ENCODE measurements around the gene SLCO2B1. TPM values are rescaled to one million over a fixed set of nuclear protein-coding genes. Genes with fewer than 3 reads are reported as not detected.

Gene SLCO2B1
- total RNA-seq, 1 experiment from 2014 or later, result not detected

DNA sequence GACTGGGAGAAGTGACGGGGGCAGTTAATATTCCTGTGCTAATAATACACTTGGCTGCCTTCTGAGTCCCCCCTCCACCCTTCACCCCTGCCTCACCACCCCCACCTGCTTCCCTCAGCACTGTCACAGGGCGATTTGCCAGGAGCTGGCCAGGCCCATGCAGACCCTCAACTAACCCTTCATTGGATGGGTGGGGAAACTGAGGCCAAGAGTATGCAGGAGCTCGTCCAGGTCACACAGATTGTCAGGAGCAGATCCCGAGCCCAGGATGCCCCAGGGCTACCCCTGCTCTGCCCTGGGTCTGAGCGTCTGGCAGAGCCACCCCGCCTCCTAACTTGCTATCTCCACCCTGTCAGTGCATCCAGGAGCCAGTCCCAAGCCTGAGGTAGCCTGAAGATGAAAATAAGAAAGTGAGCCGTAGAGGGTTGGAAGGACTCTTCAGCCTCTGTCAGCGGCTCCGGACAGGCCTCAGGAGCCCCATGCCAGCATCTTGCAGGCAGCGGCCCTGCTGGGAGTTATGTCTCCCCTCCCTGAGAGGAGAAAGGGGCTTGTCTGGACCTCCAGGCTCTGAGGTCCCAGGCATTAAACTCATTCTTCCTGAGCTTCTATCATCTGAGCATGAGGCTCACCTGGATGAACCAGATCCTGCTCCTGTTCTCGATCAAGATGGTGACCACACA lies 95.9 kb downstream of the SLCO2B1 start:
- H3K18ac ChIP-seq (ENCODE audit: insufficient read length, low read depth, low read length), result no peak overlapping the region
- H2AFZ ChIP-seq (ENCODE audit: low read length), result no peak overlapping the region
- peaks cover 44% of the 10 kb centered on the region for H3K27me3 Mint-ChIP-seq (ENCODE audit: low read depth)
- no peaks in the 10 kb centered on the region for H4K20me1 ChIP-seq (ENCODE audit: control insufficient read depth, insufficient read depth, insufficient read length)
- H3K14ac ChIP-seq (ENCODE audit: insufficient read depth, low read length), result no peak overlapping the region
- H2BK5ac ChIP-seq (ENCODE audit: insufficient read length, low read length), result no peak overlapping the region
- no peak overlapping the region for H2BK120ac ChIP-seq (ENCODE audit: low read depth, low read length, poor library complexity, severe bottlenecking)
- no peak overlapping the region for H3K4ac ChIP-seq (ENCODE audit: low read depth, low read length)
- no peak overlapping the region for H2AK5ac ChIP-seq (ENCODE audit: insufficient read length, low read length)
- no peak overlapping the region for H4K91ac ChIP-seq (ENCODE audit: insufficient read length, low read depth, low read length)
- H3K4me3 Mint-ChIP-seq, result no peak overlapping the region
- no peak overlapping the region for H4K5ac ChIP-seq (ENCODE audit: insufficient read length, low read depth, low read length)
- no peak overlapping the region for H3T11ph ChIP-seq (ENCODE audit: low read length)
- no peak overlapping the region for H3K9ac ChIP-seq (ENCODE audit: extremely low read depth, insufficient read length, low read length)
- H3K23ac ChIP-seq (ENCODE audit: insufficient read length, low read depth, low read length), result no peak overlapping the region
- H2BK20ac ChIP-seq (ENCODE audit: low read depth, low read length, poor library complexity, severe bottlenecking), result no peak overlapping the region
- H3K79me2 ChIP-seq (ENCODE audit: insufficient read depth, low read length), result no peaks in the 10 kb centered on the region
- no peaks in the 10 kb centered on the region for H3K9me3 Mint-ChIP-seq
- H3K27ac Mint-ChIP-seq, result no peak overlapping the region
- no peaks in the 10 kb centered on the region for H3K79me1 ChIP-seq (ENCODE audit: insufficient read depth, low read depth, low read length, poor library complexity, severe bottlenecking)
- peaks cover 5% of the 10 kb centered on the region for H3K23me2 ChIP-seq (ENCODE audit: insufficient read length, low read depth, low read length, poor library complexity, severe bottlenecking)
- peak; percentile 15 for DNase-seq
- no peak overlapping the region for H3K56ac ChIP-seq (ENCODE audit: insufficient read length, low read depth, low read length)
- no peak overlapping the region for H3K27ac ChIP-seq (ENCODE audit: insufficient read length, low read depth, low read length)
- no peaks in the 10 kb centered on the region for H3K9me3 ChIP-seq (ENCODE audit: control insufficient read depth, low read depth, low read length)
- H3K36me3 Mint-ChIP-seq (ENCODE audit: insufficient read depth in 1 of 3, low read depth in 3 of 3), result no peaks in the 10 kb centered on the region; a peak in 1 of 7 replicates
- H2BK12ac ChIP-seq (ENCODE audit: insufficient read length, low read depth, low read length), result no peak overlapping the region
- H4K8ac ChIP-seq (replicated peaks; ENCODE audit: insufficient read length, low read depth, low read length), result no peak overlapping the region
- TF ChIP-seq, protein P1, sequence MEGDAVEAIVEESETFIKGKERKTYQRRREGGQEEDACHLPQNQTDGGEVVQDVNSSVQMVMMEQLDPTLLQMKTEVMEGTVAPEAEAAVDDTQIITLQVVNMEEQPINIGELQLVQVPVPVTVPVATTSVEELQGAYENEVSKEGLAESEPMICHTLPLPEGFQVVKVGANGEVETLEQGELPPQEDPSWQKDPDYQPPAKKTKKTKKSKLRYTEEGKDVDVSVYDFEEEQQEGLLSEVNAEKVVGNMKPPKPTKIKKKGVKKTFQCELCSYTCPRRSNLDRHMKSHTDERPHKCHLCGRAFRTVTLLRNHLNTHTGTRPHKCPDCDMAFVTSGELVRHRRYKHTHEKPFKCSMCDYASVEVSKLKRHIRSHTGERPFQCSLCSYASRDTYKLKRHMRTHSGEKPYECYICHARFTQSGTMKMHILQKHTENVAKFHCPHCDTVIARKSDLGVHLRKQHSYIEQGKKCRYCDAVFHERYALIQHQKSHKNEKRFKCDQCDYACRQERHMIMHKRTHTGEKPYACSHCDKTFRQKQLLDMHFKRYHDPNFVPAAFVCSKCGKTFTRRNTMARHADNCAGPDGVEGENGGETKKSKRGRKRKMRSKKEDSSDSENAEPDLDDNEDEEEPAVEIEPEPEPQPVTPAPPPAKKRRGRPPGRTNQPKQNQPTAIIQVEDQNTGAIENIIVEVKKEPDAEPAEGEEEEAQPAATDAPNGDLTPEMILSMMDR (conservative IDR thresholded peaks at IDR 0.05), result no peak
- H3K4me1 ChIP-seq (ENCODE audit: insufficient read depth, low read length), result no peaks in the 10 kb centered on the region; the same call in 1 of the 2 replicates
- WGBS (ENCODE audit: extremely low coverage, insufficient read length, low lambda C conversion rate), result no CpG with 5 or more reads among the region's 11 CpGs
- H3K27me3 ChIP-seq (ENCODE audit: insufficient read depth, low read length), result peaks cover 18% of the 10 kb centered on the region; the same call in 1 of the 2 replicates
- H2BK15ac ChIP-seq (ENCODE audit: low read depth, low read length), result no peak overlapping the region
- no peak overlapping the region for H3K4me2 ChIP-seq (ENCODE audit: insufficient read depth, insufficient read length, low read length)
- peaks cover 4 to 10% of the 10 kb centered on the region in 2 experiments; a peak in 3 of 4 replicates for H3K4me1 Mint-ChIP-seq

Data from H9 (cell line).